SKM-1 (cell line): ENCODE results near the gene DNER.
A peak's percentile ranks its signal among the peaks of the same experiment; 100 is the strongest.
"Not testable (repeated sequence)": the region's sequence is repeated elsewhere in the genome, so short reads cannot be mapped to it uniquely, and the experiment has no call there.

Experiments
- DNase-seq: peaks from one replicate; lab custom pipeline; 2025; ENCODE audit not compliant: unreplicated experiment; lab: John Stamatoyannopoulos, UW

DNER gene

DNA sequence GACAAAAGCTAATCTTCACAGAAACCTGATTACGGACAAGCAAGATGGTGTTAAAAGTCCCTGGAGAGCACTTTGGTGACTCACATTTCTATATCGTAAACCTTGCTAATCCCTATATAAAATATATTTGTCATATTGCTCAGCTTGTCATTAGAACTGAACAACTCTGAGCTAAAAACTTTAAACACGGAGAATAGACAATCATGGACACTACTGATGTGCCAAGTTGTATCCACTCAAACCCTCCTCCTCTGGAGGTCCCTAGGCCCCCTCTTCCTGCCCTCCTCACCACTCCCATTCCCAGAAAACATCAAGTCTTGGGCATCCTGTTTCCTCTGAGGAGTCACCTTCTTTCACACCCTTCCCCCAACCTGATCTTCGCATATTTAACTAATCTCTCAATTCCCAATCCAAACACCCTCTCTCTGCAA is 304.6 kb downstream of the DNER start:
- DNase-seq: no peak

DNA sequence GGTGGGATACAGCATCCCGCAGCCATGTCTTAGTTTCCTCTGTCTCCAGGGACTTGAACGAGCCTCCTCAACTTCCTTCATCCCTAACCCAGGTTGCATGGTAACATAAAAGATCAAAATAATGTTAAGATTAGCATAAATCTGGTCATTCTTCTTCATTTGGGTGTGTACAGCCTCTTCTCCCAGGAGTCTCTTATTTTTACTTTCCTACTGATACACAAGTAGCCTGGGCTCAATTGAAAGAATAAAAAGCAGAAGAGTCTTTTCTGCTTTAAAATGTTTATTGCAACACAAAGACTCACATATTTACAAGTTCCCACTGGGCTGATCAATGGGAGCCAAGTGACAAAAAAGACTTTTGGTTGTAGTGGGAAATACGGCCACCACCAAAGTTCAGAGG is 305.4 kb downstream of the DNER start:
- no peak for DNase-seq

DNA sequence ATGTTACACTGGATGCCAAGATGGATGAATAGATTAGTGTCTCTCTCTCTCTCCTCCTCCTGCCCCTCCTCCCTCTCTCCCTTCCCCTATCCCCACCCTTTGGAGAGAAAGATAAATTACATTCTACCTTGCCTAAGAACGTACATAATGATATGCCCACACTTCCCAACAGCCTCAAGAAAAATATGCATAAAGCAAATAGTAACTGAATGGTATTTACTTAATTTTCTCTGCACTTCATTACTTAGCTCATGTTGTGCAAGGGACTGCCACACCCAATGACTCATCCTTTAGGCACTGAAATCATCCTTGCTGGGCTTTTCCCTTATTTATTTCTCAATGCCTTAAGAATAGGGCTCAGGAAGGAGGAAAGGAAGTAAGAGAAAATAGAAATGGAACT is 306.0 kb downstream of the DNER start:
- peak; percentile 83 for DNase-seq

DNA sequence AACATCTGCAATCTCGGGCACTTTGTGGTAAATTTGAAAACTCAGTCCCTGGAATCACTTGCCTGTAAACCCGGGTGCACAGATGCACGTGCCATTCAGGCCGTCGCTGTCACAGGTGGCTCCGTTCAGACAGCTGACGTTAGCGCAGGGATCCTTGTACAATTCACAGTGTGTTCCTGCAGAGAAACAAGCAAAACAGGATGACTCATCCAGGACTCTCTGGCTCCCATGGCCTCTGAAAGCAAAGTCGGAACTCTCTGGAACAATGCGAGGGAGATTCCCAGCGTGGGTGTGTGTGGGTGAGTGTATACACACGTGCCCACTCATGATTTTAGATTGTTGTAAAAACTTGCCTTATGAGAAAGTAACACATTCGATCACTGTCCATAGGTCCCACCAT is 307.2 kb downstream of the DNER start:
- DNase-seq: no peak

DNA sequence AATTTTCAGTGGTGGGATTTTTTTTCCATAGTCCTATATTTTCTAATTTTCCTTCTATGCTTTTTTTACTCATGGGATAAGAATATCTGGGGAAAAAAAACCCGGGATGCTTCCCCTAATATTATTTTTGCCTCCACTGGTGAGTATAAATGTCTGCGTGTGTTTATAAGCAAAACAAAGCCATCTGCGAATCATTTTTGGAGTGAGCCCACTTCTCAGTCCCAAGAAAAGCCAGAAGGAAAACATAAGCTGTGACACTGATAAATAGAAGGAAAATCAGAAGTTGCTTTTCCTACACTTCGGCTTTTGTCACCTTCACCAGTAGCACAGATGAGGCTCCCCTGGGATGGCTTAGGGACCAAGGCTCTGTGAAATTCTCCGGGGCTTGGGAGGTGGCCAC is 308.6 kb downstream of the DNER start:
- DNase-seq: no peak

DNA sequence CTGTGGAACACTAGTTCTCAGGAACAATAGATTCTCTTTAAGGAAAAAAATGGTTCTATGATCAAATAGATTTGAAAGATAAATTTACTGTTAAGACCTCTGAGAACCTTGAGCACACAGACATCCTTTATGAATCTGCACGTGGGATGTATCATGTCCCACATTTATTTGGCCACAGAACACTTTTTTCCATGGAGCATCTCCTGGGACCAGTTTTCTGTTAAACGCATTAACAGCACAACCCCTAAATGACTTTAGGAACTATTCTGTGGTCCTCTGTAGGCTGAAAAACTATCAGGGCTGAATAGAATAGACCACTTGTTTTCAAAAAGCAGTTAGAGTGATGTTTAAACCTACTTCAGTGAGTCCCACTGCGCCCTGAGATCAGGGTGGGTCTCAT is 311.1 kb downstream of the DNER start:
- DNase-seq: no peak

DNA sequence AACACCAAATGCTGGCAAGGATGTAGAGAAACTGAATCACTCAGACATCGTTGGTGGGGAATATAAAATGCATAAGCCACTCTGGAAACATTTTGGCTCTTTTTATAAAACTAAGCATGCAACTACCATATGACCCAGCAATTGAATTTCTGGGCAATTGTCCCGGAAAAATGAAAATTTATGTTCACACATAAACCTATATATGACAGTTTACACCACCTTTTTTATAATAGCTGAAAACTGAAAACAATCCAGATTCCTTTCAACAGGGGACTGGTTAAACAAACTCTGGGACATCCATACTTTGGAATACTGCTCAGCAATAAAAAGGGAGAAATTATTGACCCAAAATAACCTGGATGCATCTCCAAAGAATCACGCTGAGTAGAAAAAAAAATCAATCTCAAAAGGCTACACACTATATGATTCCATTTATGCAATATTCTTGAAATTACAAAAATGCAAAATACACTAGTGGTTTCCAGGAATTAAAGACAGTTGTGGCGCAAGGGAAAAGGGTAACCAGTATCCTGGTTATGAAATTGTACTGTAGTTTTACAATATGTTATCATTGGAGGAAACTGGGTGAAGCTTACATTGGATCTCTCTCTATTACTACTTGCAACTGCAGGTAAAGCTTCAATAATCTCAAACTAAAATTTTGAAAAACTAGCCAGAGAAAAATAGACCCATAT is 313.0 kb downstream of the DNER start:
- DNase-seq: no peak

DNA sequence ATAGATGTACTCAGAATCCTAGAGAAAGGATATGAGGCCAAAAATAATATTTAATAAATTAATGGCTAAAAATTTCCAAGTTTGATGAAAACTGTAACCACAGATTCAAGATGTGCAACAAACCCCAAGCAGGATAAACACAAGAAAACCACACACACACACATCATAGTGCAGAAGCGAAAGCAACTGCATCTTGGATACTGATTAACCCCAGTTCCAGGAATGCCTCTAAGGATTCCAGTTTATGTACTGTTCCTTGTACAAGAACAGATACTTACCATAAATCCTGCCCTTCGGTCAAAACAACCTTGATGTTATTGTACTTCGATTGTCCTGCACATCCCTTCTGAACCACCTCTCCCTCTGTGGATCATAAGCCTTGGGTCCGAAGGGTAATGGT is 320.4 kb downstream of the DNER start:
- DNase-seq: no peak

DNA sequence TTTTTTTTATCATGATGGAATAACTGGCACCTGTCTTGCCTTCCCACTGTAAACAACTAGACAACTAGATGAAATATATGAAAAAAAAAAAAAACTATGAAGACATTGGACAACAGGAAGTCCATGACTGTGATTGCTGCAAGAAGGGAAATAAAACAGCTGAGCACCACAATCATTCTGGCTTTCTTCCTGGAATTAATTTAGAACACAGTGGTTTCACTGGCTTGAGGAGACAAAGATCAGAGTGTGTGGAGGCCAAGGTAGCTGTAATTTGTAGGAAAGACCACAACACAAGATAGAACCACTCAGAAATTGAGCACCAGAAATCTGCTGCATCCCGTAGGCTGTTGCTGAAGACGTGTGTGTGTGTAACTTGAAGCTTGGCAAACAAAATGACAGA is 322.2 kb downstream of the DNER start:
- DNase-seq: no peak

DNA sequence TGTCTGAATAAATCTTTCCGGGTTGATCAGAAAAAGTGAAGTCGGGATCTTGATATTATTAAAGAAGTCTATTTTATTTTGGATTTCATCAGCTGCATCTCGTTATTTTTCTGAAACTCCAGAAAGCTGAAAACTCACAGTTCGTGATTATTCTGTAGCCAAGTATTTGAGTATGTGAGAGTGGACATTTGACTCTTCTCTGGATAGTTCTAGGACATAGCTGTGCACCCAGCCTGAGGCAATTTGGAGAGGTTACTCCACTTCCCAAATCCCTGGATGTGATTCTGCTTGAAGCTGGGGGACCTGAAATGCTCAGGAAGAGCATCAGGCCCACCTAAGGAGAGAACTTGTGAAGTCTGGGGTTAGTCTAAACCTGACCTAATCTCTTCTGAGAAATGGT is 325.6 kb downstream of the DNER start:
- DNase-seq: no peak

DNA sequence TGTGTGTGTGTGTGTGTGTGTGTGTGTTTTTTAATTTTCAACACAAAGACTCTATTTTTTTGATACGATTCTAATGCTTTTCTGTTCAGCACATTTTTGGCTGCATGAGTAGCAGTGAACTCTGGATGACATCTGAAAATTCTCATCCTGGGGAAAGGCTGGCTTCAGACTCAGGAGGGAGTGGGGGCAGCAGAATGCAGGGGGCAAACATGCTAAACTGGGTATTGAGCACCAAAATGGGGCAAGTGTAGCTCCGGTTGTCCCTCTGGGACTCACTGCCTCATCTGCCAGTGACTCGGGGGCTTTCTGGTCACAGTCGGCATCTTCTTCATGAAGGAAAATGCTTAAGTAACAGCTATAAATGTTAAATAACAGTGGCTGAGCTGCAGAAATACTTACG is 326.5 kb downstream of the DNER start:
- DNase-seq: no peak

DNA sequence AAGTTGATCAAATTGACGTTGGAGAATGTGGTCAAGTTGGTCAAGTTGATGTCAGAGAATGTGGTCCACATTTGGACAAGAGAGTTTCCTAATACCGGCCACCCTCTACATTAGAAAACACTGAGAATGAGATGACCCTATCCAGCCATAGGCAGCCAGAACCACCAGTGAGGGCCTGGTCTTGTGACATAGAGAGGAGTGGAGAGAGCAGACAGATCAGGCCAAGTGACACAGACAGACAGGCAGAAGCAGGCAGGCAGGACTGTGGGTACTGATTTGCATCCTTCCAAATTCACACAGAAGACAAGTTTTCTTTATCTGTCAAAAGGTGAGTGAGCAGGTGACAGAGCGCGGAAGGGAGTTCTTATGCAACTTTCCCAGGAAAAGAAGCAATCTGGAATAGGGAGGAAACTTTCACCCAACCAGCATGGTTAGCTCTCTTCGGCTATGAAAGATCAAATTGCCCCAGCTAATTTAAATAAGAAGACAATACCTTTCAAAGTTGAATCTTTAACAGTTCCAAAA is 334.2 kb downstream of the DNER start:
- no peak for DNase-seq

DNA sequence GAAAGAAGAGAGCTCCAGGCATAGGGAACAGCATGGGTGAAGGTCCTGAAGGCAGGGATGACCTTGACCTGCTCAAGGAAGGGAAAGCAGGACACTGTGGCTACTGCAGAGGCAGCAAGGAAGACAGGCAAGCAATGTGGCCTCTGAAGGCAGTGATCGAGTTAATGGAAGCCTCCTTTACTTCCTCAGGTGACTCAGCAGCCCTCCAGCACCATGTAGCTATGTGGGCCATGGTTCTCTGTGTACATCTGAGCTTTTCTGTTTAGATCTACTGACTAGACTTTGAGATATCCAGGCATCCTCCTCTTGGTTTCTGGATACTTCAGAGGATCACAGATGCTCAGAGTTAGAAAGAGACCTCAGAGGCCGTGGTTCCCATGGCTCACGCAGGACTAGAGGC is 336.0 kb downstream of the DNER start:
- no peak for DNase-seq

DNA sequence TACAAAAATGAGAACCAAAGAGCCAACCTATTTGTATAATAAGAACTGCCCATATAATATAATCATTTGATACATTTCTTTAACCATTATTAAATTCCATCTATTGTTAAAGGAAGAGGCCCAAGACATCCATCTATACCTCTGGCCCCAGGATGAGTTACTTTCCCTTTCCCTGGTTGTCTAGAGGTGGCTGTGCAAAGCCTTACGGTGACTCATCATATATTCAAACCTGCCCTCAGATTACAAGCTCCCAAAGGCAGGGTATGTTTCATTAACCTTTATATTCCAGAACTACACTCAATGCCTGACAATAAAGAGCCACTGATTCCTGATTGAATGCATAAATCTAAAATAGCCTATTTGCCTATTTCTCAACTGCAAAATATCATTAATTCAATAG is 337.5 kb downstream of the DNER start:
- DNase-seq: no peak

DNA sequence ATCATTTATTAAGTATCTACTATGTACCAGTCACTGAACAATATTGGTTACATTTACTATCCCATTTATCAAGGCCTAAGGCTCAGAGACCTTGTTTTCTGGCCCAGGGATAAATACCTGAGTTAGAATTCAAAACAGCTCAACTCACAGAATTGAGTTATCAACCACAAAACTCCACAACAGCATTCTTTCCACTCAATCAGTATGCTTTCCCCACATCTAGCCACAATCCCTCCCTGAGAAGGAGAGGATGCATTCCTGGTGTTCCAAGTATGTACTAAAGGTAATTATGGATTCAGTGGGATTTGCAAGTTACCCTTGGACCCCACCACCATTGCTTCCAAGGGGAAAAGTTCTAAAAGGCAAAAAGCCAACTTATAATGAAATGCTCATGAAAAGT is 339.1 kb downstream of the DNER start:
- DNase-seq: no peak

DNA sequence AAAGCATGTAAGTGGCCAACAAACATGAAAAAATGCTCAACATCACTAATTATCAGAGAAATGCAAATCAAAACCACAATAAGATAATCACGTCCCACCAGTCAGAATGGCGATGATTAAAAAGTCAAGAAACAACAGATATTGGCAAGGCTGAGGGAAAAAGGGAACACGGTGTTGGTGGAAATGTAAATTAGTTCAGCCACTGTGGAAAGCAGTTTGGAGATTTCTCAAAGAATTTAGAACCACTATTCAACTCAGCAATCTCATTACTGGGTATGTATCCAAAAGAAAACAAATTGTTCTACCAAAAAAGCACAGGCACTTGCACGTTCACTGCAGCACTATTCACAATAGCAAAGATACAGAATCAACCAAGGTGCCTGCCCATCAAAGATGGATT is 341.0 kb downstream of the DNER start:
- not testable (repeated sequence) for DNase-seq

DNA sequence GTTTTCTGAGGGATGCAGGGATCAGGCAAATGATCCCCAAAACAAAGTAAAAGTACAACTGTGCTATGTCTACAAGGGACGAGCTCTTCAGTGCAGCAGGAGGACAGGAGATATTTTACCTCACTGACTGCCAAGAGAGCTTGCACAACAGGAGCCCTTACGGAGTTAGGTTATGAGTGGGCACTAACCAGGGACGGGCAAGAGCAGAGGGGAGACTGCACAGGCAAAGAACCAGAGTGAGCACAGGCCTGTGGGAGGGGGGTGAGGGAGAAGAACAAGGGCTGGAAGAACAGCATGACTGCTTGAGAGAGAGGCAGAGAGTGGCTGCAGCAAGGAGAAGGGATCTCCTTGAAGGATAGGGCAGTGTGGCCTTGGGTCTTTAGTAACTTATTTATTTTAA is 342.1 kb downstream of the DNER start:
- DNase-seq: no peak

DNA sequence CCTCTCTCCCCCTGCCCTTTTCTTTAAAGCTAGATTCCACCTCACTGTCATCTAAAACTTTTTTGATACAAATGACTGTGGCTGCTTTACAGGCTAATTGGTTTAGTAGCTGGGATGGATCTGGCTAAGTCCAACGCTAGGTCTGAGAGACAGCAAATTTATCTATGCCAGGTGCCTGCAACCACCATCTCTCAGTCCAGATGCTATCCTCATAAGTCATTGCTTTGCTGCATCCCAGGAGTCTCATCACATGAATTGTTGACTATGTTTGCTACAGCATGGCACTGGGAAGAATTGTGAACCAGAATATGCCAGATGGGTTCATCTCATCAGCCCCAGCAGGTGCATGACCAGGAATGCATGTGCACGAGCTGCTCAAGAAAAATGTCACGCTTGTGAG is 343.3 kb downstream of the DNER start:
- DNase-seq: no peak

DNA sequence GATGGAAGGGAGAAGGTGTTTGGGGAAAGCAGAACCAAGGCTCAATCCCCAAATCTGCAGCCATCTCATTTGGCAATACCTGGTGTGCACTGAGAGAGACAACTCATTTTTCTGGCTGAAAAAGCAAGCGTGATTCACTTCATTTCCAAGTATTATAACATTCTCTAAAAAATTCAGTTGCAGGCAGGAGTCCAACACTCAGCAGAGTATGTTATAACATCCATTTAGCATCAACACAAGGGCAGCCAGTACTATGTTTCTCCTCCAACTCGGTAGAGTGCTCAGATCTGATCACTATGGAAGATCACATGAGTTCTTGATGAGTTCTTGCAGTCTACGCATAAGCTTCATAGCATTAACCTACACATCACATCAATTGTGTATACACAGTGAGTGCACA is 343.8 kb downstream of the DNER start:
- no peak for DNase-seq

DNA sequence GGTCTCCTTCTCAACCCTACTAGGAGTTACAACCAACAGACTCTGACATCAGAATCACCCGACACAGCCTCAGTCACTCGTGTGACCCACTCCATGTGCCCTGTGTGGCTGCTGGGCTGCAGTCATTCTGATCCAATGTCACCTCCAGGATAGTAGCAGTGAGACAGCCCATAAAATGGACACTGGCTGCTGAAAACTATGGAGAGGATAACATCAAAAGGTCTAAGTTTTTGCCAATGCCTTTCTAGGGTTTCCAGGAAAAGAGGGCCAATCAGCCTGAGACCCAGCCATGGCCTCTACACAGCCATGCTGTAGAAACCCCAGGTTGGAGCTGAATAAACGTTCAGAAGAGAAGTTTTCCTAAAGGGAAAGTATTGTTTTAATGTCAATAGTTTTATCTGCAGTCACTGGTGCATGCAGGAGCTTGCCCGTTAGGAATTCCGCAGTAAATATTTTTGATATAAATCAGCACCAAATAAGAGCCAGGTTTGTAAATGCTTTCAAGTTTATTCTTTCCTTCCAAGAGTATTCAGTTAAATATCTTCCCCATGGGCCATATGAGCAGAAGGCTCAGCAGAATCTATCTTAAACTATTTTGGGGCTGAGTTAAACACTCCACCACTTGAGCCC is 351.1 kb downstream of the DNER start:
- DNase-seq: no peak

DNA sequence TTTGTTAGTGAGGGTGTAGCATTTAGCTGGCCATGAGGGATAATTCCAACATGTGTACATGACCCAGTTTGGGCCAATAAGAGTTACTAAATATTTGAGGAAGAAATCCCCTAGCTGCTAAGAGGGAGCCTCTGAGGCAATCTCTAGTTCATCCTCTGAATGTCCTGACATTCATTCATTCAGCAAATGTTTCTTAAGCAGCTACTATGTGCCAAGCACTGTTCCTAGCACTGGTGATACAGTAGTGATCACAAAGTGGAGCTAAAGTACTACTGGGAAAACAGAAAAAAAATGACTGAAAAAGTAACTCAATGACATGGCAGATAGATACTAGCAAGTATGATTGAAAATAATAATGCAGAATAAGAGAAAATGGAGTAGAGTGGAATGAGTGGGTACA is 363.5 kb downstream of the DNER start:
- no peak for DNase-seq

DNA sequence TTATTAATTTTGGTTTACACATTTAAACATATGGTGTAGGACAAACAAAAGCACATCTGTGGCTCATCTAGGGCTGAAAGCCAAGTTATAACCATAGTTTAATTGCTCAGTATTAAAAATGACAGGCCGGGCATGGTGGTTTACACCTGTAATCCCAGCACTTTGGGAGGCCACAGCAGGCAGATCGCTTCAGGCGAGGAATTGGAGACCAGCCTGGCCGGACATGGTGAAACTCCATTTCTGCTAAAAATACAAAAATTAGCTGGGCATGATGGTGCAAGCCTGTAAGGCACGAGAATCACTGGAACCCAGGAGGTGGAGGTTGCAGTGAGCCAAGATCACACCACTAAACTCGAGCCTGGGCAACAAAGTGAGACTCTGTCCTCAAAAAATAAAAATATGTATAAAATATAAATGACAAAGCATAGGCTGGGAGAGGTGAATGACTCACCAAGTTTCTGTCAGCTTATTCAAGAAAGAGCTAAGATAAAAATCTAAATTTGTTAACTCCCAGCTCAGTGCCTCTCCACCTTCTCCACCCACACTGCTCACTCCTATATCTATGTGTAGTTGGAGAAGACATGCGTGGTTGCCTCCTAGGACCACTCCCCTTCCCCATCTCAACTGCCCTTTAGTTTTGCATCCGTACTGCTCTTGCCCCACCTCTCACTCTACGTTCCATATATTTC is 364.1 kb downstream of the DNER start:
- no peak for DNase-seq
